SW 1271 (cell line): ENCODE data around the gene TAAR5.
"Not testable (repeated sequence)": the region's sequence is repeated elsewhere in the genome, so short reads cannot be mapped to it uniquely, and the experiment has no call there.

ENCODE experiments used
- DNase-seq, 2 experiments: peaks; one replicate each; lab custom pipeline; 2025; lab: John Stamatoyannopoulos, UW

The TAAR5 gene

GRCh38 chr6:132570221-132570777 lies 19.2 kb downstream of the TAAR5 start, which contains the start of gene TAAR6:
Gene TAAR6, plus strand, starts transcription at chr6:132570322. Its CDS starts 0 bp downstream, at chr6:132570322.
- no peak for DNase-seq

- DNase-seq: no peak
These were observed 20.4 kb downstream of the TAAR5 start for GRCh38 chr6:132569170-132569569.

- DNase-seq: no peak
These were observed 20.9 kb downstream of the TAAR5 start for GRCh38 chr6:132568611-132569010.

GRCh38 chr6:132567566-132567965 lies 22.0 kb downstream of the TAAR5 start:
- DNase-seq: no peak

GRCh38 chr6:132566404-132566803 lies 23.1 kb downstream of the TAAR5 start:
- DNase-seq: no peak

GRCh38 chr6:132560087-132560486 lies 29.5 kb downstream of the TAAR5 start:
- not testable (repeated sequence) for DNase-seq

- DNase-seq: no peak
These were observed 37.2 kb downstream of the TAAR5 start, which contains the start of gene TAAR8 for GRCh38 chr6:132552372-132552771. Gene TAAR8, plus strand, starts transcription at chr6:132552672. Its CDS starts 21 bp downstream, at chr6:132552693.

- DNase-seq: no peak
These were observed 38.3 kb downstream of the TAAR5 start for GRCh38 chr6:132551214-132551613.

- no peak for DNase-seq
These were observed 40.6 kb downstream of the TAAR5 start for GRCh38 chr6:132548746-132549463.

- no peak for DNase-seq
These were observed 44.7 kb downstream of the TAAR5 start for GRCh38 chr6:132544826-132545225.
